Fibroblast of lung (primary cell): ENCODE data around the gene SLC66A3.

Experiments used
- EZH2 ChIP-seq: IDR thresholded peaks from 2 replicates; pipeline ENCODE4 v1.5.1; 2012; ENCODE audit warnings: low read length, control low read depth, mild to moderate bottlenecking; ENCODE audit errors: missing control alignments
- TF ChIP-seq, protein P1 (sequence below), 2 donors: IDR thresholded peaks in 1 of 2; conservative IDR thresholded peaks in 1 of 2; 1 replicate in 1 of 2; 2 replicates in 1 of 2; pipeline ENCODE4 v1.5.1; 2011 to 2012; ENCODE audit warnings: low read length in 2 of 2, control low read depth in 1 of 2, inconsistent platforms in 1 of 2, low read depth in 1 of 2, mild to moderate bottlenecking in 1 of 2

DNA sequence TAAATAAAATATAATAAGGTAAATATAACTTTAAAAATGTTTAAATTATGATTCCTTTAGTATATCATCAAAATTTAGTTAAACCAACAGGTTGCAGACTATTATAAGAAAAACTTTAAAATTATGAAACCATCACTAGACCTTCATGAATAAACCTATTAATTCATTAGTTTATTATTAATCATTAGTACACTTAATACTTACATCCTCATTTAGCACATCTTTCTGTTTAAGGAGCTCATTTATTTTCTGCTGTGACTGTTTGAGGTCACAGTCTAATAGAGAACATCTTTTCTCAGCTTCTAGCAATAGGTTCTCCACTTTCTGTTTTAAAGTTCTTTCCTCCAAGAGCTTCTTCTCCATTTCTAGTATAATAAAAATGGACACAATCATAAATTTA is 52.8 kb downstream of the SLC66A3 start:
- TF ChIP-seq, protein P1, sequence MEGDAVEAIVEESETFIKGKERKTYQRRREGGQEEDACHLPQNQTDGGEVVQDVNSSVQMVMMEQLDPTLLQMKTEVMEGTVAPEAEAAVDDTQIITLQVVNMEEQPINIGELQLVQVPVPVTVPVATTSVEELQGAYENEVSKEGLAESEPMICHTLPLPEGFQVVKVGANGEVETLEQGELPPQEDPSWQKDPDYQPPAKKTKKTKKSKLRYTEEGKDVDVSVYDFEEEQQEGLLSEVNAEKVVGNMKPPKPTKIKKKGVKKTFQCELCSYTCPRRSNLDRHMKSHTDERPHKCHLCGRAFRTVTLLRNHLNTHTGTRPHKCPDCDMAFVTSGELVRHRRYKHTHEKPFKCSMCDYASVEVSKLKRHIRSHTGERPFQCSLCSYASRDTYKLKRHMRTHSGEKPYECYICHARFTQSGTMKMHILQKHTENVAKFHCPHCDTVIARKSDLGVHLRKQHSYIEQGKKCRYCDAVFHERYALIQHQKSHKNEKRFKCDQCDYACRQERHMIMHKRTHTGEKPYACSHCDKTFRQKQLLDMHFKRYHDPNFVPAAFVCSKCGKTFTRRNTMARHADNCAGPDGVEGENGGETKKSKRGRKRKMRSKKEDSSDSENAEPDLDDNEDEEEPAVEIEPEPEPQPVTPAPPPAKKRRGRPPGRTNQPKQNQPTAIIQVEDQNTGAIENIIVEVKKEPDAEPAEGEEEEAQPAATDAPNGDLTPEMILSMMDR (conservative IDR thresholded peaks at IDR 0.05 in 1 of 2, IDR thresholded peaks at IDR 0.05 in 1 of 2; ENCODE audit: low read depth in 1 of 2, low read length in 2 of 2): no peak
- no peak for TF ChIP-seq EZH2
